Thyroid gland (tissue), 4 donors: ENCODE measurements around the gene PPP1R15B.

Source experiments
- CTCF ChIP-seq, 6 experiments: fragments of 200-600 bp in 3 of 6; fragments of 450-650 bp in 3 of 6; sonication (generic) in 3 of 6; IDR thresholded peaks; one replicate each; pipeline ENCODE4 v1.5.1; 2016 to 2019; ENCODE audit warnings: antibody characterized with exemption in 6 of 6, mild to moderate bottlenecking in 2 of 6, inconsistent platforms in 1 of 6, moderate library complexity in 1 of 6
- POLR2A ChIP-seq, 2 donors: fragments of 450-650 bp; IDR thresholded peaks; one replicate each; pipeline ENCODE4 v1.6.1; 2017; ENCODE audit warnings: antibody characterized with exemption in 2 of 2, mild to moderate bottlenecking in 2 of 2, moderate library complexity in 1 of 2

- no peak for TF ChIP-seq CTCF (IDR thresholded peaks at IDR 0.05)
- no peak for TF ChIP-seq POLR2A (IDR thresholded peaks at IDR 0.05)
These were observed 7.0 kb downstream of the PPP1R15B start for GRCh38 chr1:204404629-204405028.
